HG03097 (cell line): ENCODE measurements around the gene IFT122.
"Not testable (repeated sequence)": the region's sequence is repeated elsewhere in the genome, so short reads cannot be mapped to it uniquely, and the experiment has no call there.

Source experiments
- ATAC-seq: cut with Tn5 transposase; IDR thresholded peaks from one replicate; pipeline ENCODE4 v1.9.1; 2021; ENCODE audit not compliant: unreplicated experiment, low FRiP score

Gene IFT122

DNA sequence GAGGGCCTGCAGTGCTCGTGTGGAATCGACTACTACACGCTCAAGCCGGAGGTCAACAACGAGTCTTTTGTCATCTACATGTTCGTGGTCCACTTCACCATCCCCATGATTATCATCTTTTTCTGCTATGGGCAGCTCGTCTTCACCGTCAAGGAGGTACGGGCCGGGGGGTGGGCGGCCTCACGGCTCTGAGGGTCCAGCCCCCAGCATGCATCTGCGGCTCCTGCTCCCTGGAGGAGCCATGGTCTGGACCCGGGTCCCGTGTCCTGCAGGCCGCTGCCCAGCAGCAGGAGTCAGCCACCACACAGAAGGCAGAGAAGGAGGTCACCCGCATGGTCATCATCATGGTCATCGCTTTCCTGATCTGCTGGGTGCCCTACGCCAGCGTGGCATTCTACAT, 92.2 kb downstream of the IFT122 start:
- ATAC-seq: no peak

DNA sequence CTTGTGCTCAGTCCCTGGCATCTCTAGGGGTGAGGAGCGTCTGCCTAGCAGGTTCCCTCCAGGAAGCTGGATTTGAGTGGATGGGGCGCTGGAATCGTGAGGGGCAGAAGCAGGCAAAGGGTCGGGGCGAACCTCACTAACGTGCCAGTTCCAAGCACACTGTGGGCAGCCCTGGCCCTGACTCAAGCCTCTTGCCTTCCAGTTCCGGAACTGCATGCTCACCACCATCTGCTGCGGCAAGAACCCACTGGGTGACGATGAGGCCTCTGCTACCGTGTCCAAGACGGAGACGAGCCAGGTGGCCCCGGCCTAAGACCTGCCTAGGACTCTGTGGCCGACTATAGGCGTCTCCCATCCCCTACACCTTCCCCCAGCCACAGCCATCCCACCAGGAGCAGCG, 93.4 kb downstream of the IFT122 start:
- no peak for ATAC-seq

DNA sequence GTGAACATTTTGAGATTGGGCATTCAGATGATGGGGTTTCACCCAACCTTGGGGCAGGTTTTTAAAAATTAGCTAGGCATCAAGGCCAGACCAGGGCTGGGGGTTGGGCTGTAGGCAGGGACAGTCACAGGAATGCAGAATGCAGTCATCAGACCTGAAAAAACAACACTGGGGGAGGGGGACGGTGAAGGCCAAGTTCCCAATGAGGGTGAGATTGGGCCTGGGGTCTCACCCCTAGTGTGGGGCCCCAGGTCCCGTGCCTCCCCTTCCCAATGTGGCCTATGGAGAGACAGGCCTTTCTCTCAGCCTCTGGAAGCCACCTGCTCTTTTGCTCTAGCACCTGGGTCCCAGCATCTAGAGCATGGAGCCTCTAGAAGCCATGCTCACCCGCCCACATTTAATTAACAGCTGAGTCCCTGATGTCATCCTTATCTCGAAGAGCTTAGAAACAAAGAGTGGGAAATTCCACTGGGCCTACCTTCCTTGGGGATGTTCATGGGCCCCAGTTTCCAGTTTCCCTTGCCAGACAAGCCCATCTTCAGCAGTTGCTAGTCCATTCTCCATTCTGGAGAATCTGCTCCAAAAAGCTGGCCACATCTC, 94.5 kb downstream of the IFT122 start:
- ATAC-seq: no peak

DNA sequence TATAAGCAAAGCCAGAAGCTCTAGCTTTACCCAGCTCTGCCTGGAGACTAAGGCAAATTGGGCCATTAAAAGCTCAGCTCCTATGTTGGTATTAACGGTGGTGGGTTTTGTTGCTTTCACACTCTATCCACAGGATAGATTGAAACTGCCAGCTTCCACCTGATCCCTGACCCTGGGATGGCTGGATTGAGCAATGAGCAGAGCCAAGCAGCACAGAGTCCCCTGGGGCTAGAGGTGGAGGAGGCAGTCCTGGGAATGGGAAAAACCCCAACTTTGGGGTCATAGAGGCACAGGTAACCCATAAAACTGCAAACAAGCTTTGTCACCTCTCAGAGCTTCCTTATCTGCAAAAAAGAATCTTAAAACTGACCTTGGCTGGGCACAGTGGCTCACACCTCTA, 95.1 kb downstream of the IFT122 start:
- no peak for ATAC-seq

DNA sequence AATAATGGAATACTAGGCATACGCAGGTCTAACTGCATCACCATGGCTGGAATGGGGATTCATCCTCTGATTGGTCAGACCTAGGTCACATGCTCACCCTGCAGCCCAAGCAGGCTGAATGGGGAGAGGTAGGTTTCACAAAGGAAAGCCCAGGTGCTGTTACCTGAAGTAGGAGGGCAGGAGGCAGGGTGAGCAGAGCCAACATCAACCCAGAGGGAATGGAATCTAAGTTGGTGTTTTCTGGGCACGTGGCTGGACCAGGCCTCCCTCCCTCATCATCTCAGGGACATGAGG, 96.3 kb downstream of the IFT122 start:
- ATAC-seq: no peak

DNA sequence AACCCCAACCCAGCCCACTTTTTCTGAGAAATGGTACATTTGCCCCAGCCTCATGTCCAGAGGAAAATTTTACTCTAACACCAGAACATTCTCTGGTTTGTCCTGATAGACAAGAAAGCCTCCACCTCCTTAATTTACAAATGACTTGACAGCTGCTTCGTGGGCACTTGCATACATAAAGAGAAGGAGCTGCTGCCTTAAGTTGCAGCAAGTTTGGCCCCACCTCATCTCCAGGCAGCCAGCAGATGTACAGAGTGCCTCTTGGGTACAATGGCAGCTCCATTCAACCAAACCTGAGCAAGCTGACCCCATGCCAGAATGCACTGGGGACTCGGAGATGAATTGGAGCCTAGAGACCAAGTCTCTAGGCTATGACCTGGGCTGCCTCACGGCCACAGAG, 96.8 kb downstream of the IFT122 start:
- ATAC-seq: no peak

DNA sequence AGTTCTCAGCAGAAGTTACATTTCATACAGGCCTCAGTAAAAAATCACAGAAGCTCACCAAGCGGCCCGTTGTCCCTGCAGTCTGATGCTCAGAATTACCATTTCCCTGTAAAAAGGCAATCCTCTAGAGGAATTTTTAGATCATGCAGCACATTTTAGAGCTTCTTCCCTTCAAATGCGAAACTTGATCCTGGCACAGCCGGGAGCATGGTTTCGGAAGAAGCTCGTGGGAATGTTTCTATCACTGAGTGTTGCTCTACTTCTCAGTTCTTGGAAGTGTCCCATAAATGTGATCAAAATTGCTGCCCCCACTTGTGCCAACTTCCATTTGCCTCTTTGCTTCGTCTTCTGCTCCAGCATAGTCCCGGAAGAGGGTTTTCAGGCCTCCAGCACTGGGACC, 99.2 kb downstream of the IFT122 start:
- no peak for ATAC-seq

DNA sequence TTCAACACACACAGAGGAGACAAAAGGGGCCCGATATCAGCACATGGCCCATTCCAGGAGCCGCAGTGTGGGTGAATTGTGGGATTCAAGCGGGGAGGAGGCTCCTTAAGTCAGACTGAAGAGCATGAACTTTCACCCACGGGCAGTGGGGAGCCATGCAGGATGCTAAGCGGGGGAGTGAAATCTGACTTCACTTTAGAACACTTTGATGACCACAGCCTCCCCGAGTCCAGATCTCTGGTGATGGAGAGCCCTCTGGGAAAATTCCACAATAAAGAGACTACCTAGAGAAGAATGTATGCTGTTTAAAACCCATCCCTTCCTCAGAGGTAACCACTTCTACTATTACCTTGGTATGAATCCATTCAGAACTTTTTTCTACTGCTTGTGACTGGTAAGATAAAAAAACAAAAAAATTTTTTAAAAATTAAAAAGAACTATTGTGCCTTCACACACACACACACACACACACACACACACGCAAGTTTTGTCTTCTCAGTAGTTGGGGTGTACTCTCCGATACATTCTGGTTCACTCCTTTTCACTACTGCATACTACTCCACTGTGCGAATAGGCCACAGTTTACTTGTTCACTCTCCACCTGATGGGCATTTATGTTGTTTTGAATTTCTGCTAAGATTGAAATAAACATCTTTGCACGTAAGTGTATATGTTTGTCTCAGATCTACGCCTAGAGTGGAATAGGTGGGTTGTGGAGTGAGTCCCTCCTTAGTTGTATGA, 100.9 kb downstream of the IFT122 start:
- ATAC-seq: no peak

DNA sequence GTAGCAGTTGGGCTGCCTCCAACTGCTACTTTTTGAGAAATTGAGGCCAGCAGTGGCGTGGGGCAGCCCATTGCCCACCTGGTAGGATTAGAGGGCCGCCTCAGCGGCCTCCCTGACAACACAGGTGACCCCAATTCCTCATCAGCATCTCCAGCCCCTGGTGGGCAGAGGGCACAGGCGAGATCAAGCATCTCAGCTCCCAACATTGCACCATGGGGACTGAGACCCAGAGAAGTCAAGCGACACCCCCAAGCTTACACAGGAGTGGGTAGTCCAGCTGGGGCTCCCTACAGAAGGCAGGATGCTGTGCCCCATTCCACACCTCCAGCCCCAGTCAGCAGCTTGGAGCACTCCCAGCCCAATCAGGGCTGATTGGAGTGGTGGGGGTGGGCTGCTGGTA, 102.7 kb downstream of the IFT122 start:
- ATAC-seq: no peak

DNA sequence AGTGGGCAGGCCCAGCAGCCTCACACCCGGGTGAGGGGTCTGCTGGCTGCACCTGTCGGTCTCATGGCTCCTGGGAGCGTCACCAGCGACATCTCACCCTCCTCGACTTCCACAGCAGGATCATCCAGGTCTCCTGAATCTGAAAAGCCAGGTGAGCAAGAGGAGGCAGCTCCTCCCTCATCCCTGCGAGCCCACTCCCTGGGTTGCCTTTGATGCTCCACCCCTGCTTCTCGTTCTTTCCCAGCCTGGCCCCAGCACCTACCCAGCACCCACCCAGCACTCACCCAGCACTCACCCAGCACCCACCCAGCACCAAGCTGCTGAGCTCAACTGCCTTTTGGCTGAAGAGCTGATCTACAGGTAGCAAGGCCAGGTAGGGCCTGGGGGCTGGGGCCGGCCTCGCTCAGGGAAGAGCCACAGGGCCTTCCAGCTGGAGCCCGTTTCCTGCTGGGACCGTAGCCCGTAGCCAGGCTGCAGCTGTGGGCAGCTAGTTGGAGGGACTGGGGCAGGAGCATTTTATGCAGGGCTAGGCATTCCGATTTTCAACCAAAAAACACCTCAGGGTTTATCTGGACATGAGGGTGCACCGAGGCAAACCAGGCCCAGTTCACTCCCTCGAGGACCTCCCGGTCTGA, 103.2 kb downstream of the IFT122 start, which contains the start of gene H1-8:
Gene H1-8 (plus strand): TSS at position 20 of the 635 bp plus-strand sequence. CDS start 44 bp downstream, at position 64.
- no peak for ATAC-seq

DNA sequence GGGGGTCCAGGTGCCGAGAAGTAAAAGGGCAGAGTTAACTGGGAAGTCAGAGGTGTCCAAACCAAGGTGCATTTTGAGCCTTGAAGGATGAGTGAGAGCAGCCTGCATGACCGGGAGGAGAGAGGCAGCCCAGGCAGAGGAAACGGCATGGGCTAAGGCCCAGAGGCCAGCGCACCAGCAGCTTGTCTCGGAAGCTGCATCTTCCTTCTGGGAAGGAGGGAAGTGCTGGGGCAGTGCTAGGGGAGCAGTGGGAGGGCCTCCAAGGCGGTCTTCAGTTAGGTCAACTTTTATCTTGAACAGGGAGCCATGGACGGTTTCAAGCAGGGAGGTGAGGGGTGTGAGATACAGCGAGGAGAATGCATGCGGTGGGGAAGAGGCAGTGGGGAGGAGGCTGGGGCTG, 104.0 kb downstream of the IFT122 start:
- ATAC-seq: no peak

DNA sequence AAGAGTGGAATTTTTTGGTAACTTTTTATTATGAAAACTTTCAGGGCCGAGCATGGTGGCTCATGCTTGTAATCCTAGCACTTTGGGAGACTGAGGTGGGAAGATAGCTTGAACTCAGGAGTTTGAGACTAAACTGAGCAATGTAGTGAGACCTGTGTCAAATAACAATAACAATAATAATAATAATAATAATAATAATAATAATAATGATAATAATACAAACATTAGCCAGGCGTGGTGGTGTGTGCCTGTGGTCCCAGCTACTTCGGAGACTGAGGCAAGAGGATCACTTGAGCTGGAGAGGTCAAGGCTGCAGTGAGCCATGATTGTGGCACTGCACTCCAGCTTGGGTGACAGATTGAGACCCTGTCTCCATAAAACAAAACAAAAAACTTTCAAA, 105.9 kb downstream of the IFT122 start:
- not testable (repeated sequence) for ATAC-seq

DNA sequence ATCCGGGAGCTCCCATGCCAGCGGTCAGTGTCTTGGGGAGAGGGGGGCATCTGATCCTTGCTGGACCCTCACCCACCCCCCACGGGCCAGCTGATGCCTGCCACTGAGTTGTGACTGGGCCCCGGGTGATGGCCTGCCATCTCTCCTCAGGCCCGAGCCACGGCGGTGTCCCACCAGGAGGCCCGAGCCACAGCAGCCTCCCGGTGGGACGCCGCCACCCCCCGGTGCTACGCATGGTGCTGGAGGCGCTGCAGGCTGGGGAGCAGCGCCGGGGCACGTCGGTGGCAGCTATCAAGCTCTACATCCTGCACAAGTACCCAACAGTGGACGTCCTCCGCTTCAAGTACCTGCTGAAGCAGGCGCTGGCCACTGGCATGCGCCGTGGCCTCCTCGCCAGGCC, 107.2 kb downstream of the IFT122 start:
- ATAC-seq: no peak

DNA sequence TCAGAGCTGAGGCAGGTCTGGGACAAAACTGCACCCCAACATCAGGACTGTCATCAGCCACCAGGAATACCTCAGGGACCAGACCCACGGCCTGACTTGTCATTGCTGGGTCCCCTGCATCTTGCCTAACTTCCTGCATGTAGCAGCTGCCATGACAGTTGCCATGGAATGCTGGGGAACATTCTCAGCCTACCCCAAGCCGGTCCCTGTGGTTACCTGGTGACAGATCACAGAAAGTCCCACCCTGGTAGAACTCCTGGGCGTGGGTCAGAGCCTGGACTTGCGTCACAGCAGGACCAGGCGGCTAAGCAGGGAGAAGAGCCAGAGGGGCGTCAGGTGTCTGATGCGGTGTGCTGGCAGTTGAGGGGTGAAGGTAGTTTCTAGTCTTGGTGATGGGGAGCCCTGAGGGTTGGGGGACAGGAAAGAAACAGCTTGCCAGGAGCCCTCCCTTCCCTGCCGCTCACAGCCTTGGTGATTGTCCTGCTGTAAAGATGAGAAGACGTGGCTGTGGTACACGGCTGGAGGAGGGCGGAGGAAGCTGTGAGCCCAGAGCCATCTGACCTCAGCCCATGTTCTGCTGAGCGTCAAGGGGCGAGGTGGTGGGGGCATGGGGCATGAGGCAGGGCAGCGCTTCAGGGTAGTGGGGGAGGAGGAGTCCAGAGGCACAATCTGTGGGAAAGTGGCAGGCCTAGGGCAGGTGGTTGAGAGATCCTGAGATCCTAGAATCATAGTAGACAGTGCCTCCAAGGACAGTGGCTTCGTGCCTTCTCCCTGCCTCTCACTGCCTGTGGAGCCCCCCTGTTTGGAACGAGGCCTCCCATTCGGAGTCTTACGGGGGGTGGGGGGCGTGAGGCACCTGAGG, 108.3 kb downstream of the IFT122 start:
- no peak for ATAC-seq

DNA sequence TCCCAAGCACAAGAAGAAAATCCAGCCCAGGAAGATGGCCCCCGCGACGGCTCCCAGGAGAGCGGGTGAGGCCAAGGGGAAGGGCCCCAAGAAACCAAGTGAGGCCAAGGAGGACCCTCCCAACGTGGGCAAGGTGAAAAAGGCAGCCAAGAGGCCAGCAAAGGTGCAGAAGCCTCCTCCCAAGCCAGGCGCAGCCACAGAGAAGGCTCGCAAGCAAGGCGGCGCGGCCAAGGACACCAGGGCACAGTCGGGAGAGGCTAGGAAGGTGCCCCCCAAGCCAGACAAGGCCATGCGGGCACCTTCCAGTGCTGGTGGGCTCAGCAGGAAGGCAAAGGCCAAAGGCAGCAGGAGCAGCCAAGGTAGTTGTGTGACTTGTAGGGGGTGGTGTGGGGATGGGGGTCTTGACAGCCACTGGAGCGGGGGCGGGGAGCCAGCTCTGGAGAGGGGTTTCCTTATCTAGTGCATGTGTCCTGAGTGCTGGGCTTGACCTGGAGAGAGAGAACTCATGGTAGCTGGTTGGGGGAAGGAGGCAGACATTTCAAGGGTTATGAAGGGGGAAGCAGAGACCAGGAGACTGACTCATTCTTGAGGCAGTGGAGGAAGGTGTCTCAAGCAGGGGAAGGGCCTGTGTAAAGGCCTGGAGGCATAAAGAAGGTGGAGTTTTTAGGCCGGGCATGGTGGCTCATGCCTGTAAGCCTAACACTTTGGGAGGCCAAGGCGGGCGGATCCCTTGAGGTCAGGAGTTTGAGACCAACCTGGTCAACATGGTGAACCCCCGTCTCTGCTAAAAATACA, 109.2 kb downstream of the IFT122 start:
- no peak for ATAC-seq

DNA sequence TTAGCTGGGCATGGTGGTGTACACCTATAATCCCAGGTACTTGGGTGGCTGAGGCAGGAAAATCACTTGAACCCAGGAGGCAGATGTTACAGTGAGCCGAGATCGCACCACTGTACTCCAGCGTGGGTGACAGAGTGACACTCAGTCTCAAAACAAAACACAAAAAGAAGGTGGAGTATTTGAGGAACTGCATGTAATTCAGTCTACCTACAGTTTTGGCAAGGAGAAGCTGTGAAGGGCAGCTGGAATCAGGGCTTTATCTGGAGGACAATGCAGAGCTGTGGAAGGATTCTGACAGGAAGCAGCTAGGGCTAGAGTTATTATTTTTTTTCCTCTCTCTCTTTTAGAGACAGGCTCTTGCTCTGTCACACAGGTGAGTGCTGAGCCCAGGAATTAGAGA, 109.8 kb downstream of the IFT122 start:
- no peak for ATAC-seq

DNA sequence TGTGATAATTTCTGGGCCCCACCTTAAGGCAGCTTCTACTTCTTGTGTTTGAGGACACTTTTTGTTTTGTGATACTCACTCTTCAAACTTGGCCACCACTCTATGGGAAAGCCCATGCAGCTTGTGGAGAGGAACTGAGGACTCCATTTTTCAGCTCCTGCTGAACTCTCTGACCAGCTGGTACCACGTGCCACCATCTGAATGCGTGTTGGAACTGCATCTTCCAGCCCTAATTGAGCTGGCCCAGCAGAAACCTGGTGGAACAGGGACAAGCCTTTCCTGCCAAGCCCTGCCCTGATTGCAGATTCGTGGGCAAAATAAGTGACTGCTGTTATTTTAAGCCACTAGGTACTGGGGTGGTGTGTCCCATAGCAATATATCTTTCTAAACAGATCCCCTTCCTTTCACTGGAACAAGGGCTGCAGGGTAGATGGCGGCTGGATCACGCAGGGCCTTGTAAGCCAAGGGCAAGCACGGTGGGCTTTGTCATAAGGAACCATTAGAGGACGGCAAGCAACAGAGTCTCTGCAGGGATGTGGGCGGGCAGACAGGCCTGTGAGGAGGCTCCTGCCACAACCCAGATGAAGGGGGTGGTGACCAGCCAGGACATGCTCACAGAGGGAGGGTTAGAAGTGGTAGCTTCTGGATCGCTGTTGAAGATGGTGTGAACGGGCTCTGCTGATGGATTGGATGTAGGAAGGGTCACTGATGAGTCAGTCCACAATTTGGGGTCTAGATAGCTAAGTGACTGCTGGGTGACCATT, 112.4 kb downstream of the IFT122 start:
- ATAC-seq: no peak

DNA sequence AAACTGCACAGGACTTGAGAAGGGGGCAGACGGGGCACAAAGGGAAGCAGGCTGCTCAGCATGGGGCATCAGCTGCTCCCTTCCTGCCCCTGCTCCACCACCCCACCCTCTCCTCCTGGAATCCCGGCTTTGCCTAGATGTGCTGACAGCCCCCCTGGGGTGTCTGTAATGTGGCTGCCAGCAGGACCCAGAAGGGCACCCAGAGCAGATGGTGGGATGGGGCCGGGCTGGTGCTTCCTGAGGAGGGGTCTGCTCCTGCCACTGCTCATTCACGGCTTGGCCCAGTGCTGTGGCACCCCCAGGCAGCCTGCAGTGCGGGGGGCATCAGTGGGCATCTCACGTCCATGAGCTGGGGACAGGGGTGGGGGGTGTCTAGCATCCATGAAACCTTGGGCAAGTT, 113.1 kb downstream of the IFT122 start:
- ATAC-seq: no peak

DNA sequence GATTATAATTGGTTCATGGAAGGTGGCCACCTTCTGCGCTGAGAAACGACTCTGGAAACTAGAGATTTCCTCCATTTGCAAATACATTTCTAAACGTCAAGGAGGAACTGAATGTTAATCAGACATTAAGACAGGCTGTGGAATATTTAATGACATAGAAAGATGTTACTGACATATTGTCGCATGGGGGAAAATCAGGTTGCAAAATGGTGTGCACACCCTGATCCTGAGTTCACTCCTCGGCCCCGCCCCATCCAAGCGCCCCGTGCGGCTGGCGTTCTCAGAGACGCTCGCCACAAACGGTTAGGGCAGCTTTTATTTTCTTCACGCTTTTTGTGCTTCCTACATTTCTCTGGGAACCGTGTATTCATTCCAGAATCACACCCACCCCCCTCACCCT, 113.7 kb downstream of the IFT122 start:
- ATAC-seq: no peak
